HG03378 (cell line): ENCODE measurements around the gene SIMC1.
"Not testable (repeated sequence)": the region's sequence is repeated elsewhere in the genome, so short reads cannot be mapped to it uniquely, and the experiment has no call there.

Experiments used
- ATAC-seq: cut with Tn5 transposase; IDR thresholded peaks from one replicate; pipeline ENCODE4 v1.9.1; 2021; ENCODE audit warnings: mild to moderate bottlenecking, moderate library complexity; ENCODE audit not compliant: unreplicated experiment

The SIMC1 gene

DNA sequence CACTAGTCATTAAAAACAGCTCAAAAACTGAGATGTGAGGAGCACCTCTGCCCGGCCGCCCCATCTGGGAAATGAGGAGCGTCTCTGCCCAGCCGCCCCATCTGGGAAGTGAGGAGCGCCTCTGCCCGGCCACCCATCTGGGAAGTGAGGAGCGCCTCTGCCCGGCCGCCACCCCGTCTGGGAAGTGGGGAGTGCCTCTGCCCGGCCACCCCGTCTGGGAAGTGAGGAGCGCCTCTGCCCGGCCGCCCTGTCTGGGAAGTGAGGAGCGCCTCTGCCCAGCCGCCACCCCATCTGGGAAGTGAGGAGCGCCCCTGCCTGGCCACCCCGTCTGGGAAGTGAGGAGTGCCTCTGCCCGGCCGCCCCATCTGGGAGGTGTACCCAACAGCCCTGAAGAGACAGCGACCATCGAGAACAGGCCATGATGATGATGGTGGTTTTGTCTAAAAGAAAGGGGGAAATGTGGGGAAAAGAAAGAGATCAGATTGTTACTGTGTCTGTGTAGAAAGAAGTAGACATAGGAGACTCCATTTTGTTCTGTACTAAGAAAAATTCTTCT is 23.7 kb upstream of the SIMC1 start:
- ATAC-seq, result not testable (repeated sequence)

DNA sequence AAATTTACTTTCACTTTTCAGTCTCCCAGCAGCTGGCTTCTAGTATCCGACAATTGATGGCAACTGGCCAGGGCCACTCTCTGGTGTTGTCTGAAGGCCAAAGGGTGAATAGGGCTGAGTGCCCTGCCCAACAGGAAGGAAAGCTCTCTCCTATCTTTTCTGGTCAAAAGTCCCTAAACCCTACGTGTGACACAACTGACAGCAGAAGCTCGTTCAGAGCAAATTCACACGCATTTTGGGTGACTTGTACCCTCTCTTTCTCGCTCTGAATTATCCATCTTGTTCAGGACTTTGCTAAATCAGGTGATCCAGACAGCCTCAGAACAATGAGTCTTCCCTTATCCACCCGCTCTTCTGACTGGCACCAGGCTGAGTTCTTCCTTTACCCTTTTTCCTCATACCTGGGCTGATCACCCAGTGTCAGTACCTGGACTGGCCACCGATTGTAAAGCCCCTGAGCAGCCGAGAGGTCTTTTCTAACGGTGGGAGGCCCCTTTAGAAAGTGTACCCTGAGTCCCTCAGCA is 21.8 kb upstream of the SIMC1 start:
- not testable (repeated sequence) for ATAC-seq

DNA sequence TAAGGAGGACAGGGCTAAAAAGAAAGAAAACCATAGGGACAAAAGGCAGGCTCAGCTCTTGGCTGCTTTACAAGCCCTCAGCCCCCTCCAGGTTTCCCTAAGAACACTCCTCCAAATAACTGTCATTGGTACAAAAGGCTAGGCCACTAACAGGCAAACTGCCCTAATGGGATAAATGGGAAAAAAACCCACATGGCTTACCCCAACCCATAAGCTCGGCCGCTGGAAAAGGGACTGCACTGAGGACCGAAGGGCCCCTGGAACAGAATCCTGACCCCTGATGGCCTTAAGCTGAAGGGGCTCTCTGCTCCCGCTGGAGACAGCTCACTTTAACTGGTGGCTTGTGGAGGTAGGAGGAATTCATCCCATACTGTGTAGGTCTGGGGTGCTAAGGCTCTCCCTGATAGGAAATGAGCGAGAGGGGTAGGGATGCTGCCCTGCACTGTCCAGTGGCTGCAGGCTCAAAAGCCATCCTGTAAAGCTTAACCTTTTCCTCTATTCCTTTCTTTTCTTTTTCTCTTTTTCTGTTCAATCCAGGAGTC is 21.0 kb upstream of the SIMC1 start:
- not testable (repeated sequence) for ATAC-seq

DNA sequence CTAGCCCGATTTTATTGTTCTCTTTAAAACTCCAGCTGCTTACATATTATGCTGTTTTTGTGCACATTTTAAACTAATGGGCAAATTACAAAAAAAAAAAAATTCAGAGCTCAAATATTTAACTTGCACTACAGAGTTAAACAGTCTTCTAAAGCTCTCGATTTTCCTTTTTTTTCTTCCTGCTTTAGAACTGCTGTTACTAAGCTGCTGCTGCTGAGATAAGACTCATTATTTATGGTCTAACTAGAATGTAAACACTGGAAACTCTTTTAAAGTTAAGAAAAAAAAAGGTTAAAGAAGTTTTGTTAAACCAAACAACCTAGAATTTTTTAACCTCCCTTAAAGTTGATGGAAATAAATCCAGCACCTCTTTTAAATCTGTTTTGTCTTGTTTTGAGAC is 20.5 kb upstream of the SIMC1 start:
- ATAC-seq, result not testable (repeated sequence)

DNA sequence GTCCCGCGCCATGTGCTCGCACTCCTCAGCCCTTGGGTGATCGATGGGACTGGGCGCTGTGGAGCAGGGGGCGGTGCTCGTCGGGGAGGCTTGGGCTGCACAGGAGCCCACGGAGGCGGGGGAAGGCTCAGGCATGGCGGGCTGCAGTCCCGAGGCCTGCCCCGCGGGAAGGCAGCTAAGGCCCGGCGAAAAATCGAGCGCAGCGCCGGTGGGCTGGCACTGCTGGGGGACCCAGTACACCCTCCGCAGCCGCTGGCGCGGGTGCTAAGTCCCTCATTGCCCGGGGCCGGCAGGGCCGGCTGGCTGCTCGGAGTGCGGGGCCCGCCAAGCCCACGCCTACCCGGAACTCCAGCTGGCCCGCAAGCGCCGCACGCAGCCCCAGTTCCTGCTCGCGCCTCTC is 16.2 kb upstream of the SIMC1 start:
- not testable (repeated sequence) for ATAC-seq

DNA sequence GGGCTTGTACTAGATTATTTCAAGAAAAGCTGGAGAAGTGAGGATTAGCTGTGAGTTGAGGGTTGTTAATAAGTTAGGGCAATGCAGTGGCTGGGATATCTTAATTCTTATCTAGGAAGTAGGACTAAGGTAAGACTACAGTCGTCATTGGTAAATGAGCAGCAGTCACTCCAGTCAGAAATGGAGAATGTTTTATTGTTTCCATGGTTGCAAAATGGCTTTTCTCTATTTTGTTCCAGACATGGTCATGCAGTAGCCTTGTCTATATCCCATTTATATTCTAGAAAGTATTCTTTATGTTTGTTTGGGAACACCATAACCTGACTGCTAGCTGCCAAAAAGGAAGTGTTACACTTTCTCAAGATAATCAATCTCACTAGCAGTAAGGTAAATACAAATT is 9.9 kb upstream of the SIMC1 start:
- not testable (repeated sequence) for ATAC-seq

DNA sequence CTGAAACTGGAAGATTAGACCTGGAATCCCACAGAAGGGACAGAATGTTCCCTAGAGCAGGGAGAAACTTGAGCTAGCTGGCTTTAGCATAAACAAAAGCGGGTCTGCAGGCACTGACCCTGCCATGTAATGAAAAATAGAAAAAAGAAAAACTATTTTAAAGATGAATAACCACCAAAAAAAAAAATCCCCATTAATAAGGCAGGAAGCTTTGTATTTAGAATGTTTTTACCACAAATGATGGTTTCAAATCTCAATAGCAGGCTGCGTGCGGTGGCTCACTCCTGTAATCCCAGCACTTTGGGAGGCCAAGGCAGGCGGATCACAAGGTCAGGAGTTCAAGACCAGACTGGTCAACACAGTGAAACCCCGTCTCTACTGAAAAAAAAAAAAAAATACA is 5.0 kb upstream of the SIMC1 start:
- not testable (repeated sequence) for ATAC-seq

DNA sequence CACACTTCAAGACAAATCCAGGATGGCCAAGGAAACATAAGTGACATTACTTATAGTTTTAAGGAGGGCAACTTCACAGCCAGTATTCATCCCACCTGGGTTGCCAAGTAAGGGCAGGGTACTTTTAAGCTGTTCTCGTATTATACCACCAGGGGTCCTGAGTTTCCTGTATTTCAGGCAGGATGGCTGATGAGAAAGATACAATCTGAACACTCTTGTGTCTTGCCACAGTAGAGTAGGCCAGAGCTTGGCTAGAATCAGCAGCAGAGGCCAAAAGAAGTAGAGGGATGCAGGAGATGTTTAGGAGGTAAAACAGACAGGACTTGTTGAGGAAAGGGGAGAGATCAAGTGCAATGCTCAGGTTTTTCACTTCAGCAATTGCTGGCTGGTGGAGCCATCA is 3.1 kb upstream of the SIMC1 start:
- ATAC-seq, result not testable (repeated sequence)

DNA sequence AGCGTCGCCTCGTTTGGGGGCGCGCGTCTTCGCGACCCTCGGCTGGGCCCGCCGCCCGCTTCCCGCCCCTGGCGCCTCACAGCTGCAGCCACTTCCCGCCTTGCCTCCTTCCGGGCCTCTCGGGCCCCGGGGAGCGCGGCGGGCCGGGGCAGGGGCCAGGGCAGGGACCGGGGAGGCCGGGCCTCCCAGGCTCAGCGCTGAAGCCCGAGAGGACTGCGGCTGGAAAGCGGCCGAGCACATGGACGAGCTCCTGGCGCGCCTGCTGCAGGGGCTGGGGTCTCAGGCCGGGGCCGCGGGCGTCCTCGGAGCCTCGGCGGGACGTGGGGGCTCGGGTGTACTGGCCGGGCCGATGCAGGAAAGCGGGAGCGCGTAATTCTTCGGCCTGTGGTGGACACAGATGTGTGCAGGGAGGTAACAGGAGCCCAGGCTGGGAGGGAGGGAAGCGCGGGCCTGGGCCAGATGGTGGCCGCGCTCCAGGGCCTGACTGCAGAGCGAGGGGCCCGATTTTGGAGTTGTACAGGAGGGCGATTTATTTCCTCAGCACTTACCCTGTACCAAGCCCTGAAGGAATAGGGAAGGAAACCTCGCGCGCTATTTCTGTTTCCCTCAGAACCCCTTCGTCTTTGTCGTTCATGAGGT is 540 bp downstream of the SIMC1 start:
- ATAC-seq, result not testable (repeated sequence)

DNA sequence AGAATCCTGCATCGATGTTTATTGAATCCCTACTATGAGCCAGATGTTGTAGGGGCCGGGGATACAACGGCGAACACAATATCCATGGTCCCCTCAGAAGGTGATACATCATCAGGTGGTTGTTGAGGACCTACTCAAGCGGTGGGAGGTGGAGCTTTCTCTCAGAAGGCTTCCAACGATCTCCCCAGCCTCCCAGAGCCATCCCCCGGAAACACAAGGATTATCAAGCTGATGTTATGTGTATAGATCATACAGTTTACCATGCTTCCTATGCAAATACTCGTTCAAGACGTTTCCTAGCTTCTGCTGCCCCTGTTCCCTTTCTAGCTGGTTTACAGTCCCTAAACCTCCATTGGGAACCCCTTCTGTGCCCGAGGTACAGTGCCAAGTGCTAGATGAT is 1.1 kb downstream of the SIMC1 start:
- ATAC-seq, result not testable (repeated sequence)

DNA sequence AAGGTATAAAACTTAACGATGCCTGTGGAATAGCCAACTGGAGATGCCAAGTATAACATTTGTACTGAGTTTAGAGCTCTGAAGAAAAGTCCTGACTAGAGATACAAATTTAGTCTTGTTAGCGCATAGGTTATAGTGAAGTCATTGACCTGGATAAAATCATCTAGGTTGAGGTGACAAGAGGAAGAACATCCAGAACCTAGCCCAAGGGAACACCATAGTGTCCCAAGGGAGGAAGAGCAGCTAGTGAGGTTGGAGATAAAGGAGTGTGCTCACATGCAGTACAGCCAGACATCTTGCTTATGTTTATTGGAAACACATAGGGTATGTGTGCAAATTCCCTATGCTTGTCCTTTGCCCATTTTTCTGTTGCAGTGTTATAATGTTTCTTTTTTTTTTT is 6.1 kb downstream of the SIMC1 start:
- not testable (repeated sequence) for ATAC-seq

DNA sequence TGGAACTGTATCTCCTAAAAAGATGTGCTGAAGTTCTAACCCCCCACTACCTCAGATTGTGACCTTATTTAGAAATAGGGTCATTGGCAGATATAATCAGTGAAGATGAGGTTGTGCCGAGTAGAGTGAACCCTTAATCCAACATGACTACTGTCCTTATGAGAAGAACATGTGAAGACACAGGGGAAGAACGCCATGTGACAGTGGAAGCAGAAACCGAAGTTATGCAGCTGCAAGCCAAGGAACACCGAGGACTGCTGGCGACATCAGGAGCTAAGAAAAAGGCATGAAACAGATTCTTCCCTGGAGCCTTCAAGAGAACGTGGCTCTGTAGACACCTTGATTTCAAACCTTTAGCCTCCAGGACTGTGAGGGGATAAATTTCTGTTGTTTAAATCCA is 6.8 kb downstream of the SIMC1 start:
- not testable (repeated sequence) for ATAC-seq

DNA sequence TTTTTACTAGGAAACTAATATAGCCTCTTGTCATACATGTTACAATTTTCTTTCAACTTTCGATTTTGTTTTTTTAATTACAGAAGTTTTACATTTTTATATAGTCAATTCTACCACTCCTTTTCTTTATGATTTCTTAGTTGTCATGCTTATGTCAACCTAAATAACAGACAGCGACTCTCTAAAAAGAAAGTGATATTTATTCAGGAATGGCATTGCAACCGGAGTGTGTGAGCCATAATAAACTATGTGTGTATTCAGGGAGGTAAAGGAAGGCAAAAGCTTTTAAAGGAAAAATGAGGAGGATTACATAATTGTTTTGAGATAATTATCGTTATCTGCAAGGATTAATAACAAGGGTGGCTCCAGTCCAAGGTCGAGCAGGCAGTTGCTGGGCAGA is 7.3 kb downstream of the SIMC1 start:
- not testable (repeated sequence) for ATAC-seq

DNA sequence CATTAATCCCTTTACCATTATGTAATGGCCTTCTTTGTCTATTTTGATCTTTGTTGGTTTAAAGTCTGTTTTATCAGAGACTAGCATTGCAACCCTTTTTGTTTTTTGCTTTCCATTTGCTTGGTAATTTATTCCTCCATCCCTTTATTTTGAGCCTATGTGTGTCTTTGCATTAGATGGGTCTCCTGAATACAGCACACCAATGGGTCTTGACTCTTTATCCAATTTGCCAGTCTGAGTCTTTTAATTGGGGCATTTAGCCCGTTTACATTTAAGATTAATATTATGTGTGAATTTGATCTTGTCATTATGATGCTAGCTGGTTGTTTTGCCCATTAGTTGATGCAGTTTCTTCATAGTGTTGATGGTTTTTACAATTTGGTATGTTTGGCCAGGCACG is 12.5 kb downstream of the SIMC1 start:
- not testable (repeated sequence) for ATAC-seq

DNA sequence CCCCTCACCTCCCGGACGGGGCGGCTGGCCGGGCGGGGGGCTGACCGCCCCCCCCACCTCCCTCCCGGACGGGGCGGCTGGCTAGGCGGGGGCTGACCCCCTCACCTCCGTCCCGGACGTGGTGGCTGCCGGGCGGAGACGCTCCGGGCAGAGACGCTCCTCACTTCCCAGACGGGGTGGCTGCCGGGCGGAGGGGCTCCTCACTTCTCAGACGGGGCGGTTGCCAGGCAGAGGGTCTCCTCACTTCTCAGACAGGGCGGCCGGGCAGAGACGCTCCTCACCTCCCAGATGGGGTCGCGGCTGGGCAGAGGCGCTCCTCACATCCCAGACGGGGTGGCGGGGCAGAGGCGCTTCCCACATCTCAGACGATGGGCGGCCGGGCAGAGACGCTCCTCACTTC is 13.9 kb downstream of the SIMC1 start:
- not testable (repeated sequence) for ATAC-seq

DNA sequence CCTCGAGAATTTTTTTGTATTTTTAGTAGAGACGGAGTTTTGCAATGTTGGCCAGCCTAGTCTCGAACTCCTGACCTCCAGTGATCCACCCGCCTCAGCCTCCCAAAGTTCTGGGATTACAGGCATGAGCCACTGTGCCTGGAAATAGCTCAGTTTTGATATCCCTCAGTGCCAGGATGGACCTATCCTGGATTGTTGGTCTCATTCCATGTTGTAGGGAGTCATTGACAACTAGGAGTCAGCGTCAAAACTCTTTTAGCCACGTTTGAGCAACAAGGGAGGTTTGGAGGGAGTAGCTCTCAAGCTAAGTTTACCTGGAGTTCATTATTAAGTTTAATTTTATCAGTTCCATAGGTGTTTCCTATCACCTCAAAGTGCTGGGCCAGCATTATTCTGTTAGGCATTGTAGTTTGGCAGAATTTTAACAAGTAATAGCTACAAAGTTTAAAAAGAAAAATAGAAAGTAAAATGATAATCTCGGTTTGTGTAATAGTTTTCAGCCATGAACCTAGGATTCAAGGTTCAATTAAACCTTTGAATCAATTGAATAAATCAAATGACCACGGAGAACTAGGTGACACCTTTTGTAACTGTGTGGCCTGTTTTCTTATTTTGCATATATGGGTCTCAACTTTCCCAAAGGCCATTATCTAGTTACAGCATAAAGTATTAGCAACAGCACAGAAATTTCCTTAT is 15.3 kb downstream of the SIMC1 start:
- not testable (repeated sequence) for ATAC-seq

DNA sequence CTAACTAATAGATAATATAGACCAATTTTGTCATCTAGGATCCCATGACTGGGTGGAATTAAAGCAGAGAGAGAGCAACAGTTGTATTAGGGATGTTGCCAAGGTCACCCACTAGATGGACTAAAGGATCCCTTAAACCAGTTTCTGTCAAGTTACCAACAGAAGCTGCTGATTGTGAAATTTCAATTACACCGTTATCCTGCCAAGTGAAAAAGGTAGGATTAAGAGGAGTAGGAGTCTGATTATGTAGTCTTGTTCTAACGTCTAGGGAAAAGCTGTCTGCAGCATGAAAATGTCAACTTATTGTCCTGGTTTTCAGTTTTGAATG is 15.8 kb downstream of the SIMC1 start:
- ATAC-seq, result not testable (repeated sequence)

DNA sequence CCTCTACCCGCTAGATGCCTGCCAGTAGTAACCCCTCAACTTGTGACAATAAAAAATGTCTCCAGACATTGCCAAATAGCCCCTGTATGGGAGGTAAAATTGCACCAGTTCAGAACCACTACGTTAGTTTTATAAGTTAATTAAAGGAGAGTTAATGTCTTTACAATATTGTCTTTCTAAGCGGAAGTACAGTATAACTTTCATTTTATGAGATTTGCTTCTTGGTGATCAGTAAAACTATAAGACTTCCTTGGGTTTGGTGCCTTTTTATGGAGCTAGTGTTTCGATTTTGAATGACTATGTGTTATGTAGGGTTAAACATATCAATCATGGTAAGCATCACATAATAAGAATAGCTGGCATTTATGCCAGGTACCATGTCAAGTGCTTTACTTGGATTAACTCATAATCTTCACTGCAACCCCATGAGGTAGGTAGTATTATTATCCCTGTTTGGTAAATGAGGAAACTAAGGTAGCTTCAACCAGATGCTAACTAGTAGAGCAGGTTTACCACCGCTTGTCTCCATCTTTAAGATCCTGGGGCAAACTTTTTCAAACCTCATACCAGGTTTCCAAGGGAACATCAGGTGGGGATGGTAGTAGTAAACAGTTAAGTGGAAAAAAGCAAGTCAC is 19.8 kb downstream of the SIMC1 start:
- ATAC-seq, result not testable (repeated sequence)

DNA sequence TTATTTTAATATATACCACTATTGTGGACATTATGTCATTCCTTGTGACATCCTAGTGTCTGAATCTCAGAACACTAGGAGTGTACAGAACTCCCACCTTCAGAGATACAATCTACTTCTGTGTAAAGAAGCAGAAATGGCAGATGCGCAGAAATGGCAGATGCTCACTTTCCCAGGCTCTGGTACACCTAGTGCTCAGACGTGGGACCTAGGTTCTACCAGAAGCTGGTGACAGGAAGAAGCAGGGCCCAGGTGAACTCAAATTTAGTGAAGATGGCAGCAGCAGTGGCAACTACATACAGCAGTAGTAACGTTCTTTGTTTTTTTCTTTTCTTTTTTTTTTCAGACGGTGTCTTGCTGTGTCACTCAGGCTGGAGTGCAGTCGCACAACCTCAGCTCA is 22.5 kb downstream of the SIMC1 start:
- not testable (repeated sequence) for ATAC-seq

DNA sequence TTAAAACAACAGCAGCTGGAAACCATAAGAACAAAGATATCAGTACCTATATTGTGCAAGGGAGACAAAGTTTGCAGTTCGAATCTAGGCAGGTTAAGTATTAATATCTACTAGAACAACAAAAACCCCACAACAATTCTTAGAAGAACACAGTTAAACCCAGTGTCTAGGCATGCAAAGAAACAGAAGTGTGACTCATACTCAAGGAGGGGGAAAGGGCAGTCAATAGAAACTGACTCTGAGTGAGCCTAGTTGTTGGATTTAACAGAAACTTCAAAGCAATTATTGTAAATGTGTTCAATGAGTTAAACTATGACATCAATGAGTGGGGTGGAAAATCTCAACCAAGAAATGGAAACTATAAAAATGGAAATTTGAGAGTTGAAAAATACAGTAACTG is 28.2 kb downstream of the SIMC1 start:
- not testable (repeated sequence) for ATAC-seq

DNA sequence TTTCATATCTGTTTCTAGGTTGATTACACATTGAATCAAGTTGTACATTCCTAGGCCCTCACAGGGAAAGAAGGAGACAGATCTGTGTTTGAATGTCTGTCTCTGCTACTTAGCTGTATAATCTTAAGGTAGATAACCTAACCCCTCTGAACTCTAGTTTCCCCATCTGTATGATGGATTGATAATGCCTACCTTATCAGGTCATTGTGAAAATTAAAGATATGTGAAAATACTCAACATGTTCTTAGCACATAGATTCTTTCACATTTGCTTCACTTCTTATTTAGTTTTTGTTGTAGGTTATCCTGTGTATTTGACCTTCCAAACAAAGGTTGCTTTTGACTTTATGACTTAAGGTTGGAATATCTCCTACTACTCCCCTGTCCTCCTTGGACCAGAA is 50.8 kb downstream of the SIMC1 start:
- ATAC-seq, result not testable (repeated sequence)
